HepG2 (cell line): ENCODE measurements around the gene GRB10. TPM values are rescaled to one million over a fixed set of nuclear protein-coding genes. Genes with fewer than 3 reads are reported as not detected.

ENCODE experiments used
- ATAC-seq: fragments of 200-7000 bp; cut with Tn5 transposase; 3 replicates; pipeline ENCODE4 v1.9.1; 2020; ENCODE audit warnings: mild to moderate bottlenecking, moderate library complexity
- BruUV-seq: library from RNA; stranded (reverse); fragments of 400-500 nt; replicated peaks from 2 replicates; lab custom pipeline; 2021; lab: Mats Ljungman, UMichigan
- CTCF ChIA-PET: fragments of 300-600 bp; formaldehyde crosslinking; extraction: SDS; loops from one replicate; lab custom pipeline; 2021; ENCODE audit warnings: low total read pairs, inconsistent platforms, low intra/inter-chr PET ratio; lab: Yijun Ruan, JAX
- POLR2A ChIA-PET: fragments of 350-600 bp; sonication (Branson Sonifier 250); formaldehyde crosslinking; loops from one replicate; lab custom pipeline; 2020; ENCODE audit warnings: antibody characterized with exemption, inconsistent platforms; lab: Yijun Ruan, JAX
- DNase-seq: peaks from one replicate; pipeline ENCODE4 v3.0.0-alpha.2; 2015; ENCODE audit warnings: low spot score
- FAIRE-seq: peaks from 3 replicates; lab custom pipeline; 2011; peaks lifted over from hg19 to GRCh38; lab: Jason Lieb, UNC
- H2AFZ ChIP-seq: one replicate; pipeline ENCODE4 v1.6.1; 2011; ENCODE audit warnings: low read length, inconsistent platforms
- H3K27ac ChIP-seq: fragments of 300-600 bp; 3 replicates; pipeline ENCODE4 v1.8.0; 2011; ENCODE audit warnings: mixed run types, mild to moderate bottlenecking, mixed read lengths, low read length, inconsistent platforms; ENCODE audit not compliant: insufficient read depth; ENCODE audit errors: extremely low read length
- H3K27me3 ChIP-seq, 2 experiments: fragments of 200-600 bp in 1 of 2; 2 replicates in 1 of 2; 3 replicates in 1 of 2; pipeline versions ENCODE4 v1.6.0 to v1.8.0; 2011; ENCODE audit warnings: low read length in 2 of 2, mild to moderate bottlenecking in 2 of 2, moderate library complexity in 2 of 2, inconsistent platforms in 1 of 2; ENCODE audit not compliant: insufficient read depth in 2 of 2, control insufficient read depth in 1 of 2
- H3K36me3 ChIP-seq, 2 experiments: fragments of 200-600 bp in 1 of 2; replicated peaks in 1 of 2; 2 replicates in 1 of 2; 3 replicates in 1 of 2; pipeline versions ENCODE4 v1.5.1 to v1.8.0; 2011; ENCODE audit warnings: low read length in 2 of 2, inconsistent platforms in 1 of 2; ENCODE audit not compliant: insufficient read depth in 2 of 2, control insufficient read depth in 1 of 2
- H3K4me1 ChIP-seq: 2 replicates; pipeline ENCODE4 v1.5.1; 2012; ENCODE audit warnings: low read length, inconsistent platforms; ENCODE audit not compliant: insufficient read depth
- H3K4me2 ChIP-seq: 2 replicates; pipeline ENCODE4 v1.6.0; 2011; ENCODE audit warnings: low read depth, low read length, inconsistent platforms
- H3K4me3 ChIP-seq, 3 experiments: fragments of 200-600 bp in 1 of 3; sonication (generic), shearing (Covaris generic) in 1 of 3; replicated peaks in 1 of 3; 2 replicates each; pipeline ENCODE4 v1.5.1; 2011 to 2016; ENCODE audit warnings: low read length in 3 of 3, inconsistent platforms in 2 of 3, low read depth in 2 of 3, mild to moderate bottlenecking in 2 of 3, control low read depth in 1 of 3, mixed read lengths in 1 of 3; ENCODE audit not compliant: insufficient read depth in 1 of 3
- H3K79me2 ChIP-seq: one replicate; pipeline ENCODE4 v1.6.1; 2011; ENCODE audit warnings: low read length, inconsistent platforms; ENCODE audit not compliant: insufficient read depth
- H3K9ac ChIP-seq: 2 replicates; pipeline ENCODE4 v1.6.0; 2011; ENCODE audit warnings: mild to moderate bottlenecking, low read depth, low read length, inconsistent platforms; ENCODE audit not compliant: insufficient read depth
- H3K9me3 ChIP-seq: 2 replicates; pipeline ENCODE4 v1.5.1; 2012; ENCODE audit warnings: mild to moderate bottlenecking, low read length
- H4K20me1 ChIP-seq: 2 replicates; pipeline ENCODE4 v1.6.0; 2011; ENCODE audit warnings: inconsistent platforms, mild to moderate bottlenecking, low read length, moderate library complexity; ENCODE audit not compliant: insufficient read depth
- ADNP ChIP-seq: sonication (generic); formaldehyde crosslinking; IDR thresholded peaks from 2 replicates; pipeline ENCODE4 v1.4.0; 2020; ENCODE audit warnings: missing genetic modification reagents
- KDM1A ChIP-seq: IDR thresholded peaks from 2 replicates; pipeline ENCODE4 v1.6.1; 2016; ENCODE audit warnings: missing compliant biosample characterization
- LCORL ChIP-seq, 2 experiments: fragments of 450-650 bp in 1 of 2; sonication (generic) in 1 of 2; formaldehyde crosslinking in 1 of 2; IDR thresholded peaks; 2 replicates each; pipeline versions ENCODE4 v1.5.0 to v1.6.1; 2017 to 2020; ENCODE audit warnings: antibody characterized with exemption in 1 of 2, missing genetic modification reagents in 1 of 2
- WGBS: methylation state at CpG from one replicate; pipeline ENCODE4 v1.1.6; 2017; ENCODE audit warnings: low lambda C conversion rate; 5-methylcytosine and 5-hydroxymethylcytosine counted together
- in situ Hi-C: cut with HindIII; loops from 2 replicates; pipeline ENCODE4 v1.10.0; 2017; ENCODE audit warnings: low pct_unique_long_range_greater_than_20kb; ENCODE audit not compliant: extremely low pct_ligation_motif_present
- intact Hi-C: fragments of 100-400 bp; cut with micrococcal nuclease; formaldehyde crosslinking; loops from one replicate; pipeline ENCODE4 v1.10.0; 2022; ENCODE audit not compliant: unreplicated experiment
- polyA plus RNA-seq, 8 experiments: library from polyadenylated mRNA; depleted of rRNA in 3 of 8; stranded (reverse) in 7 of 8; unstranded in 1 of 8; fragments of >200 nt; fragmentation: Illumina TruSeq in 4 of 8; extraction: Trizol in 4 of 8; gene quantifications; 2 replicates each; pipeline versions ENCODE4 v1.2.1 to v1.2.3, GENCODE V29; 2011 to 2016; ENCODE audit warnings: low read depth in 4 of 8, missing spikeins in 1 of 8, mixed read lengths in 1 of 8; ENCODE audit not compliant: insufficient read depth in 1 of 8
- total RNA-seq, 5 experiments: library from RNA; depleted of rRNA; stranded (reverse); fragments of >200 nt; fragmentation: Illumina TruSeq; extraction: Trizol; gene quantifications; 2 replicates each; pipeline ENCODE4 v1.2.3, GENCODE V29; 2016; ENCODE audit warnings: low read depth in 1 of 5
- TF ChIP-seq, protein P1 (sequence below): sonication (generic); formaldehyde crosslinking; IDR thresholded peaks from 2 replicates; pipeline ENCODE4 v1.5.0; 2020; ENCODE audit warnings: missing genetic modification reagents
- TF ChIP-seq, protein P2 (sequence below): IDR thresholded peaks from 2 replicates; pipeline ENCODE4 v1.6.1; 2016; ENCODE audit warnings: missing compliant biosample characterization, missing genetic modification reagents, borderline replicate concordance

GRB10 gene
- total and polyA plus RNA-seq, 2 of the 13 experiments (the other 11 are each of a cell fraction or from before 2014, with no cell fraction given) = 4.0 to 6.8 TPM

DNA sequence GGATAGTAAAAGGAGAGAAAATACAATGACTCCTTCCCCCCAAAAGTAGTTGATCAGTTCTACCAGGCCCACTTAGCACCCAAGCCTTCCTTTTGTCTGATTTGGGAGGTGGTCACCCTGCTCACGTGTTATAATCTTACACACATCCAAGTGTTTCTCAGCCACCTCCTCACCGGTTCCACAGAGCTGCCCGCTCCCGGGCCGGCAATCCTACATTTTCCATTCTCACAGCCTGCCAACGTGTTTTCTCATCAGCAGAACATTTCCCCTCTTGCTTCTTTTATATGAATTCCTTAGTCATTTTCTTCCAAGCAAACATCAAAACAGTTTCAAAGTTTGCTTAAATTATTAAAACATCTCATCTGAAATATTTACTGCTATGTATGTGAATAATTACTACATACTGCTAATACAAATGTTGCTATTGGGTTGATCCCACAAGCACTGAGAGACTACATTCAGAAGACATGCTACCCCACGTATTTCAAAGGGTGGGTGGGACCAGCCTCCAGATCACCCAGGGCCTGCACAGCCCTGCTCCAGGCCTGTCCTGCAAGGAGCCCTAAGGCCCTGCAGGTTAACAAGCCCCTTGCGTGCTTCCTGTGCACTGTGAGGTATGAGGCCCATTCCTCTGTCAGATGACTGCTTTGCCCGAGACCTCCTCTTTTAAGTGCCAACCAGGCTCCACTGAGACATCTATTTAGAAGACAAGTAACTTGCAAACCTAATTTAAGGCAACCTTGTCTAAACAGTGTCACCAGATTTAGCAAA is 75.3 kb downstream of the GRB10 start (continued):
- no peak for TF ChIP-seq KDM1A (CRISPR knock-in tag)
- no peak for TF ChIP-seq ADNP (CRISPR knock-in tag)
- TF ChIP-seq, protein P1, sequence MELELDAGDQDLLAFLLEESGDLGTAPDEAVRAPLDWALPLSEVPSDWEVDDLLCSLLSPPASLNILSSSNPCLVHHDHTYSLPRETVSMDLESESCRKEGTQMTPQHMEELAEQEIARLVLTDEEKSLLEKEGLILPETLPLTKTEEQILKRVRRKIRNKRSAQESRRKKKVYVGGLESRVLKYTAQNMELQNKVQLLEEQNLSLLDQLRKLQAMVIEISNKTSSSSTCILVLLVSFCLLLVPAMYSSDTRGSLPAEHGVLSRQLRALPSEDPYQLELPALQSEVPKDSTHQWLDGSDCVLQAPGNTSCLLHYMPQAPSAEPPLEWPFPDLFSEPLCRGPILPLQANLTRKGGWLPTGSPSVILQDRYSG (CRISPR knock-in tag) = no peak
- TF ChIP-seq, all 625 proteins: peak for 0

DNA sequence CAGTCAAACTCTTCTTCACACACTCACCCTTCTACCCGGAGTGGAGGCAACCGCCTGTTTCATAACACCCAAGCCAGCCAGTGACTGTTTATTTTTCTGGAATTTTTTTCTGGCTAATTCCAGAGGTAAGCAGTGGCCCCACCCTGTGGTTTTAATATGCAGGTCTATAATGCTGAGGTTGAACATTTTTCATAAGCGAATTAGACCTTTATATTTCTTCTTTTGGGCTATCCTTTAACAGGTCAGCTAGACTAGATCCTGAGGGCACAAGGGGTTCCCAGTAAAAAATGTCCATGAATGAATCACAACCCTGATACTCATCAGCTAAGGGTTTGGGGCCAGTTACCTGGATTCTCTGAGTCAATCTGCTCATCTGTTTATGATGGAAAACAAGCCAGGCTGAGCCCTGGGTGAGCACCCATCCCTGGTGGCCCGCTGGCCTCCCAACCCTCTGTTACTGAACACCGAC is 76.2 kb downstream of the GRB10 start:
- H3K36me3 ChIP-seq = no peaks in the 10 kb centered on the region
- H3K9ac ChIP-seq = no peak overlapping the region
- intact Hi-C loops = no loop called here
- in situ Hi-C loops = no loop called here
- CTCF ChIA-PET = no interaction called here
- no peaks in the 10 kb centered on the region for H3K79me2 ChIP-seq
- no peak overlapping the region for H2AFZ ChIP-seq
- 51% methylated on average over 5 of the region's 5 CpGs for WGBS
- H3K27ac ChIP-seq = no peak overlapping the region
- TF ChIP-seq, protein P2, sequence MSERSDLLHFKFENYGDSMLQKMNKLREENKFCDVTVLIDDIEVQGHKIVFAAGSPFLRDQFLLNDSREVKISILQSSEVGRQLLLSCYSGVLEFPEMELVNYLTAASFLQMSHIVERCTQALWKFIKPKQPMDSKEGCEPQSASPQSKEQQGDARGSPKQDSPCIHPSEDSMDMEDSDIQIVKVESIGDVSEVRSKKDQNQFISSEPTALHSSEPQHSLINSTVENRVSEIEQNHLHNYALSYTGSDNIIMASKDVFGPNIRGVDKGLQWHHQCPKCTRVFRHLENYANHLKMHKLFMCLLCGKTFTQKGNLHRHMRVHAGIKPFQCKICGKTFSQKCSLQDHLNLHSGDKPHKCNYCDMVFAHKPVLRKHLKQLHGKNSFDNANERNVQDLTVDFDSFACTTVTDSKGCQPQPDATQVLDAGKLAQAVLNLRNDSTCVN = peak; percentile 99
- no peak for TF ChIP-seq LCORL (IDR thresholded peaks at IDR 0.05)
- TF ChIP-seq LCORL (CRISPR knock-in tag; IDR thresholded peaks at IDR 0.05) = no peak
- TF ChIP-seq, all 625 proteins: peak for 1
- no TSS peak for BruUV-seq
- Histone ChIP-seq H3K4me2 (no peak overlapping the region), H3K9me3 (no peaks in the 10 kb centered on the region), H3K4me3 (no peak overlapping the region), H3K27me3 (no peaks in the 10 kb centered on the region), H4K20me1 (no peaks in the 10 kb centered on the region), H3K4me1 (peaks cover 9% of the 10 kb centered on the region)
- ATAC-seq (no peak), DNase-seq (no peak), FAIRE-seq (no peak)
- POLR2A ChIA-PET = no interaction called here
